Neutrophil (primary cell): Measurements from ENCODE around the gene KCNA1.

Experiments used
- H3K27ac ChIP-seq: fragments of 200-600 bp; sonication (generic); 2 replicates; pipeline ENCODE4 v1.5.1; 2016; ENCODE audit warnings: mild to moderate bottlenecking, moderate library complexity
- H3K27me3 ChIP-seq: fragments of 200-600 bp; sonication (generic); 2 replicates; pipeline ENCODE4 v1.6.0; 2016; ENCODE audit warnings: mild to moderate bottlenecking
- H3K36me3 ChIP-seq: fragments of 200-600 bp; sonication (generic); 2 replicates; pipeline ENCODE4 v1.5.1; 2017
- H3K4me1 ChIP-seq, 2 experiments: fragments of 200-600 bp in 1 of 2; sonication (generic) in 1 of 2; 1 replicate in 1 of 2; 2 replicates in 1 of 2; pipeline versions ENCODE4 v1.5.1 to v1.6.1; 2013 to 2016; ENCODE audit warnings: low read depth in 1 of 2, low read length in 1 of 2, mild to moderate bottlenecking in 1 of 2, moderate library complexity in 1 of 2; ENCODE audit not compliant: control insufficient read depth in 1 of 2, insufficient read depth in 1 of 2
- H3K4me3 ChIP-seq, 2 experiments: fragments of 200-600 bp in 1 of 2; sonication (generic) in 1 of 2; 1 replicate in 1 of 2; 2 replicates in 1 of 2; pipeline ENCODE4 v1.5.1; 2013 to 2016; ENCODE audit warnings: low read depth in 1 of 2, low read length in 1 of 2, mild to moderate bottlenecking in 1 of 2, moderate library complexity in 1 of 2
- H3K9me3 ChIP-seq: fragments of 200-600 bp; sonication (generic); 2 replicates; pipeline ENCODE4 v1.5.1; 2016
- TF ChIP-seq, protein P1 (sequence below): fragments of 200-600 bp; sonication (generic); IDR thresholded peaks from 2 replicates; pipeline ENCODE4 v1.5.1; 2016; ENCODE audit warnings: antibody characterized with exemption

The KCNA1 gene

DNA sequence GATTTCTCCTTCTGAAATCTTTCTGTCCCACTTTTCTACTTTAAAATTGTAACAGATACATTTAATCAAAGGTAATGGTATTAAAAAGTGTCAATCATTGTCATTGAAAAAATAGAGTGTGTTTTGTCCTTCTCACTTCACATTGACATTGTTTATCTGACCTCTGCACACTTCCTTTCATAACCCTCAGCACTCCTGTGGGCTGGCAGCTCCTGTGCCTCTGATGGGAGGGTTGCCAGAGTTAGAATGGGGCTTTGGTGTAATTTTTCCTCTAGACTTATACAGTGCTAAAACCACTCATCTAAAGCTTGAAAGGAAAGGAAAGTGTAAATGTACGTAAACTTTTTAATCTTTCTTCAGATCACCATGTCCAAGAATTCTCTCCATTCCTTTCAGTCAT is 23.7 kb downstream of the KCNA1 start:
- Histone ChIP-seq H3K27ac (no peak overlapping the region), H3K4me3 (no peak overlapping the region), H3K4me1 (no peaks in the 10 kb centered on the region), H3K27me3 (peaks cover 63% of the 10 kb centered on the region), H3K9me3 (no peaks in the 10 kb centered on the region), H3K36me3 (no peaks in the 10 kb centered on the region)
- TF ChIP-seq, protein P1, sequence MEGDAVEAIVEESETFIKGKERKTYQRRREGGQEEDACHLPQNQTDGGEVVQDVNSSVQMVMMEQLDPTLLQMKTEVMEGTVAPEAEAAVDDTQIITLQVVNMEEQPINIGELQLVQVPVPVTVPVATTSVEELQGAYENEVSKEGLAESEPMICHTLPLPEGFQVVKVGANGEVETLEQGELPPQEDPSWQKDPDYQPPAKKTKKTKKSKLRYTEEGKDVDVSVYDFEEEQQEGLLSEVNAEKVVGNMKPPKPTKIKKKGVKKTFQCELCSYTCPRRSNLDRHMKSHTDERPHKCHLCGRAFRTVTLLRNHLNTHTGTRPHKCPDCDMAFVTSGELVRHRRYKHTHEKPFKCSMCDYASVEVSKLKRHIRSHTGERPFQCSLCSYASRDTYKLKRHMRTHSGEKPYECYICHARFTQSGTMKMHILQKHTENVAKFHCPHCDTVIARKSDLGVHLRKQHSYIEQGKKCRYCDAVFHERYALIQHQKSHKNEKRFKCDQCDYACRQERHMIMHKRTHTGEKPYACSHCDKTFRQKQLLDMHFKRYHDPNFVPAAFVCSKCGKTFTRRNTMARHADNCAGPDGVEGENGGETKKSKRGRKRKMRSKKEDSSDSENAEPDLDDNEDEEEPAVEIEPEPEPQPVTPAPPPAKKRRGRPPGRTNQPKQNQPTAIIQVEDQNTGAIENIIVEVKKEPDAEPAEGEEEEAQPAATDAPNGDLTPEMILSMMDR = no peak

DNA sequence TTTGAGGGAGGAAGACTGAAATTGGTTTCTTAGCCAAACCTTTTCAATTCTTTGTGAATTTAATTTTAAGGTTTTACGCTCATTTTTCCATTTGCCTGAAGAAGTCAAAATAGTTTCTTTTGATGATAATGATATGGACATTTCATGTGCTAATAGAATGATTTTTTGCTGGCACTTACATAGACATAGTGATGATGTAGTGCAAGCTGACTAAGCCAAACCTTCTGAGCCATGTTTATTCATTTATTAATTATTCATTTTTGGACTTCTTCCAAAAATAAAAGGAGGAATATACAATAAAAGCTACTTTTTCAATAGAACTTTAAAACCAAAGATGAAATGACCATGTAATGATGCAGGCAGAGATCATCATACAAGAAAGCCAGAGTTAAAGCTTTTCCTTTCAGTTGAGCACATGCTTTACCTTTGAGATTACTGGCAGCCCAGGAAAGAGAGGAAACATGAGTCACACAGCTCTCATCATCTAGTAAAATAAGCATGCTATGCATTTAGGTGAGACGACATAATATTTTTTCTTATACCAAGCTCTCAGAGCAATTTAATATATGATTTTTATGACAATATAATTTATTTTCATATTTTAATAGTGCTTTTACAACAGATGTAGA is 24.8 kb downstream of the KCNA1 start:
- Histone ChIP-seq H3K27me3 (peaks cover 57% of the 10 kb centered on the region), H3K36me3 (no peaks in the 10 kb centered on the region), H3K4me3 (no peak overlapping the region), H3K4me1 (no peaks in the 10 kb centered on the region), H3K9me3 (no peaks in the 10 kb centered on the region), H3K27ac (no peak overlapping the region)
- TF ChIP-seq, protein P1 = no peak

DNA sequence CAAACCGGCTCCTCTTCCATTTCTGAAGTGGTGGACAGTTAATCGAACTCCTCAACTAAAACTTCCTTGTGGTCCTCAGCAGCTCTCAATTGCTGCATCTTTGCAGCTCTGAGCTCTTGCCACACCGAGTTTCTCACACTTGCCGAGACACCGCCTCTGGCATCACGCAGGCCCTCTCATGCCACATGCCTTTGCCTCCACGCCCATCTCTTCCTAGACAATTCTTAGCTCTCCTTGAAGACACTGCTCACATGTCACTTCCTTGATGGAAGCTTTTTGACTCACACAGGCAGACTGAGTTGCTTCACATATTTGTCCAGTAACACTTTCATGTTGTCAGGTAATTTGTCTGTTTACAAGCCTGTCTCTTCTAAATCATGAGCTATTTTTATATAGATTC is 29.2 kb downstream of the KCNA1 start:
- H3K4me1 ChIP-seq = no peaks in the 10 kb centered on the region
- H3K36me3 ChIP-seq = no peaks in the 10 kb centered on the region
- TF ChIP-seq, protein P1 = no peak
- H3K9me3 ChIP-seq = no peaks in the 10 kb centered on the region
- H3K4me3 ChIP-seq = no peak overlapping the region
- H3K27ac ChIP-seq = no peak overlapping the region
- peaks cover 36% of the 10 kb centered on the region for H3K27me3 ChIP-seq

DNA sequence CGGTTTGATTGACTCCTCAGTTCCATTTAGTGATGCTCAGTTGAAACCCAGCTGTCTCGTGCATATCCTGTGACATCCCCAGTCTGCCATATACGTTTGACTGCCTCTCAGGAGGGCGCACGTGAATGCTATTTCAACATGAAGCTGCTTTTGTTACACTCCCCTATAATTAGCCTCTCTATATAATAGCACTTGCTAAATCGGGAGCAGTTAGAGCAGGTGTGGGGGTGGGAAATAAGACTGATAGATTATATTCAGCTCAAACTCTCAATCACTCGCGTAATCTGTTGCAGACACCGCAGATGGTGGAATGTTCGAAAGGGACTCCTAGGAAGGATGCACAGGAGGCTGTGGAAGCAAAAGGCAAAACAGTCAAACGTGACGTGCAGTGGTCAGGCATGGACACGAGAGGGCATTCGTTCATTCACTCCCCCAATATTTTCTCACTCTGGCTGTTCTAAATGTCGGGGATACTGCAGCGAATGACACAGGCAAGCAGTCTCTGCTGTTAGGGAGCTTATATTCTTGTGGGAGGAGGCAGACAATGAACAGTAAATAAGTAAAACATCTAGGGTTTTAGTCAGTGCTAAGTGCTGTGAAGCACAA is 29.8 kb downstream of the KCNA1 start:
- no peaks in the 10 kb centered on the region for H3K36me3 ChIP-seq
- TF ChIP-seq, protein P1 = no peak

DNA sequence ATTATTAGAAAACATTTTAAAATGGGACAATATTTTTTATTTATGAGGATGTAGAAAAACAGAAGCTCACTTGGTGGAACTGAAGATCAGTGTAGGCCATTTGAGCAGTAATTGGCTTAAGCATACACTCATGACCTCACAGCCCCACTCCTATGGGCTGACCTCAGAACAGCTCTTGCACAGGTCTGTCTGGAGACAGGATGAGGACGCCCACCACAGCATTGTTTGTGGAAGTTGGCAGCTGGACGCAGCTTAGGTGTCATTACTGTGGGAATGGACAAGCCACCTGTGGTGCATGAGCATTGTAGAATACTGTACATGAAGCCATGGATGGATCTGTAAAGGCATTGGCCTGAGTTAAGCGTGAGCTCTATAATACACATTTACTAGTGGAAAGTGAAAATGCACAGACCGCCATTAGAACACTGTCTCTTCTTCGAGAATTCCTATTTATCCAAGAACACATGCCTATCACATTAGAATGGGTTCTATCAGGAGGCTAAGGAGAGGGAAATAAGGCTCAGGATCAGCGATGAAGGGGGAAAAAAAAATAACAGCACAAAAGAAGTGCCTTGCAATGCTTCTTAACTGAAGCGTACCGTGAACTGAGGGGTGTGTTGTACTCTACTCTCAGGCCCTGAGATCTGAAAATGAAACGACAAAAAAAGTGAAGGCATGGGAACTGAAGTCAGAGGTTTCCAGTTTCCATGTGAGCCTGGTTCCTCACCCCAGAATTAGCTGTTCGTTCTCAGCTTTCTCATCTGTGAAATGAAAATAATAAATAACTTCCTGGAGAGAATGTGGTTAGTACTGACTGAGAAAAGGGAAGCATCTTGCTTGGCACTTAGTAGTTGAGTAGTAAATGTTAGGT is 33.6 kb downstream of the KCNA1 start:
- Histone ChIP-seq H3K27me3 (no peaks in the 10 kb centered on the region), H3K4me3 (no peak overlapping the region), H3K27ac (no peak overlapping the region), H3K9me3 (no peaks in the 10 kb centered on the region), H3K36me3 (no peaks in the 10 kb centered on the region), H3K4me1 (no peaks in the 10 kb centered on the region)
- TF ChIP-seq, protein P1 = no peak

More for the DNA sequence above, 29.8 kb downstream of the KCNA1 start:
- Histone ChIP-seq H3K9me3 (no peaks in the 10 kb centered on the region), H3K27me3 (peaks cover 30% of the 10 kb centered on the region), H3K4me1 (no peaks in the 10 kb centered on the region), H3K27ac (no peak overlapping the region), H3K4me3 (no peak overlapping the region)
